Daoy (cell line): ENCODE results near the gene COL26A1. TPM values are rescaled to one million over a fixed set of nuclear protein-coding genes. Genes with fewer than 3 reads are reported as not detected.

ENCODE experiments used
- DNase-seq: peaks from one replicate; pipeline ENCODE4 v3.0.0-alpha.2; 2015; ENCODE audit warnings: low read depth
- total RNA-seq: library from RNA; depleted of rRNA; stranded (reverse); fragments of >200 nt; shearing (Covaris generic); gene quantifications from 2 replicates; pipeline ENCODE4 v1.2.3, GENCODE V29; 2014

Gene COL26A1
- total RNA-seq, 1 experiment from 2014 or later, result 0.11 TPM

- no peak for DNase-seq
Observed at GRCh38 chr7:101565601-101566209, 203.0 kb downstream of the COL26A1 start.

GRCh38 chr7:101567230-101567629, 204.6 kb downstream of the COL26A1 start:
- no peak for DNase-seq

GRCh38 chr7:101572156-101572555, 209.5 kb downstream of the COL26A1 start:
- DNase-seq, result no peak

GRCh38 chr7:101575168-101575567, 212.5 kb downstream of the COL26A1 start:
- DNase-seq, result no peak

GRCh38 chr7:101575721-101576120, 213.0 kb downstream of the COL26A1 start:
- no peak for DNase-seq

GRCh38 chr7:101576998-101577397, 214.3 kb downstream of the COL26A1 start:
- no peak for DNase-seq

- no peak for DNase-seq
Observed at GRCh38 chr7:101578552-101578951, 215.9 kb downstream of the COL26A1 start.

GRCh38 chr7:101580596-101580995, 217.9 kb downstream of the COL26A1 start:
- DNase-seq, result no peak

- DNase-seq, result no peak
Observed at GRCh38 chr7:101581891-101582290, 219.2 kb downstream of the COL26A1 start.

GRCh38 chr7:101582971-101583370, 220.3 kb downstream of the COL26A1 start:
- no peak for DNase-seq

GRCh38 chr7:101586078-101586905, 223.6 kb downstream of the COL26A1 start:
- no peak for DNase-seq

- no peak for DNase-seq
Observed at GRCh38 chr7:101586906-101587677, 224.4 kb downstream of the COL26A1 start.

- DNase-seq, result no peak
Observed at GRCh38 chr7:101588131-101588935, 225.7 kb downstream of the COL26A1 start.

- DNase-seq, result no peak
Observed at GRCh38 chr7:101589052-101589451, 226.4 kb downstream of the COL26A1 start.

- peak; percentile 46 for DNase-seq
Observed at GRCh38 chr7:101589976-101590662, 227.4 kb downstream of the COL26A1 start.

GRCh38 chr7:101590663-101591435, 228.2 kb downstream of the COL26A1 start:
- DNase-seq, result no peak

- DNase-seq, result no peak
Observed at GRCh38 chr7:101591504-101591903, 228.8 kb downstream of the COL26A1 start.

- DNase-seq, result no peak
Observed at GRCh38 chr7:101593556-101593955, 230.9 kb downstream of the COL26A1 start.

GRCh38 chr7:101594790-101595189, 232.1 kb downstream of the COL26A1 start:
- DNase-seq, result no peak

GRCh38 chr7:101595246-101595645, 232.6 kb downstream of the COL26A1 start:
- no peak for DNase-seq
